Mucosa of gallbladder (tissue), 1 donor: ENCODE measurements around the gene LZTS3. TPM values are rescaled to one million over a fixed set of nuclear protein-coding genes. Genes with fewer than 3 reads are reported as not detected.

Experiments
- total RNA-seq: library from RNA; stranded (reverse); gene quantifications from one replicate; pipeline ENCODE4 v1.2.1, GENCODE V29; 2021
- donor health status: DM: no; HTN: no; CAD: no.

The LZTS3 gene
- total RNA-seq, 1 donor from 2014 or later, result 54.1 TPM

Other genes starting within 250 kb of the LZTS3 start
- gene GNRH2, start 129.9 kb downstream of the LZTS3 start, total RNA-seq, result 0.75 TPM
- 46.6 TPM for gene MRPS26, start 127.5 kb downstream of the LZTS3 start, total RNA-seq
- 0.46 TPM for gene OXT, start 101.9 kb downstream of the LZTS3 start, total RNA-seq
- not detected for gene AVP, start 88.8 kb downstream of the LZTS3 start, total RNA-seq
- 17.1 TPM for gene FASTKD5, start 13.7 kb downstream of the LZTS3 start, total RNA-seq
- 6.0 TPM for gene UBOX5, start 13.7 kb downstream of the LZTS3 start, total RNA-seq
- gene DDRGK1, start 31.1 kb upstream of the LZTS3 start, total RNA-seq, result 139 TPM
- 44.4 TPM for gene ITPA, start 35.9 kb upstream of the LZTS3 start, total RNA-seq
- gene SLC4A11, start 65.6 kb upstream of the LZTS3 start, total RNA-seq, result 4.8 TPM
- 25.4 TPM for gene DNAAF9, start 234.1 kb upstream of the LZTS3 start, total RNA-seq